HG03159 (cell line): ENCODE measurements around the gene FAM131C.
"Not testable (repeated sequence)": the region's sequence is repeated elsewhere in the genome, so short reads cannot be mapped to it uniquely, and the experiment has no call there.

Experiments
- ATAC-seq: cut with Tn5 transposase; IDR thresholded peaks from one replicate; pipeline ENCODE4 v1.9.1; 2021; ENCODE audit warnings: mild to moderate bottlenecking, moderate library complexity; ENCODE audit not compliant: unreplicated experiment

FAM131C gene

DNA sequence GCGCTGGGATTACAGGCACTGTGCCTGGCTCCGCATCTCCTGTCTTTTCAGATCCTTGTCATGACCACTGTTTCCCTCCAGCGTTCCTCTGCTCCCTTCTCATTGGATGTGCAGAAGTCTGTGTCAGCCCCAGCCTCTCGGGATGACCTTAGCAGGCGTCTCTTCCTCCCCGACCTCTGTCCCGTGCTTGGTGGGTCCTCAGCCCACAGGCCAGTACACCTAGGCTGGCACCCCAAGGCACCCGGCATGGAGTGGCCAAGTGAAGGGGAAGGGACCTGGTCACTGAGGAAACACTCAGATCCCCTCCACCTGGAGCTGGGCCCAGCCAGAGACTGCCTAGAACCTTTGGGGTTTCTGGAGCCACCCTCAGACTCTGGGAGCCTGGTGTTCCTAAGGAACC is 32.3 kb downstream of the FAM131C start:
- no peak for ATAC-seq

DNA sequence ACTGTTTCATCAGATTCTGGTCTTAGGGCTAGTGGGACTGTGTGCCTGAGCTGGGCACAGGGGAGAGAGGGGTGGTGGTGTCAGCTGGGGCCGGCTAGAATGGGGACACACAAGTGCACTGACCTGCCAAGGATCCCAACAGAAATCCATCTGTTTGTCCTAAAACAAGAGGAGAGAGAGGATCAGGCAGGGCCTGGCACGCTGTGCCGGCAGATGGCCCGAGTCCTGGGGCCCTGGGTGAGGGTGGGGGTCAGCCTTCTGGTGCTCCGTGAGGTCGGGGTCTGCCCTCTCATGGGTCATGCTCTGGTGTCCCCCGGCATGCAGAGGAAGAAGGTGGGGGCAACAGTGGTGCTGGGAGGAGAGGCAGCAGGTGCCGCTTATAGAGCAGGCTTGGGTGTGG is 33.6 kb downstream of the FAM131C start:
- ATAC-seq = not testable (repeated sequence)

DNA sequence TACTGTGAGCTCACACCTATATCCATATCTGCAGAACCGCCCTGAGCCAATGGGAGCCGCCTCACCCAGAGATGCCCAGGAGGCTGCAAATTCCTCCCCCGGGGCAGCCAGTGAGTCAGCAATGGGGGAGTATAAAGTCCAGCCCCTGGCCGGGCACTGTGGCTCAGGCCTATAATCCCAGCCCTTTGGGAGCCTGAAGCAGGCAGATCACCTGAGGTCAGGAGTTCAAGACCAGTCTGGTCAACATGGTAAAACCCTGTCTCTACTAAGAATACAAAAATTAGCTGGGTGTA is 34.9 kb downstream of the FAM131C start:
- ATAC-seq = no peak

DNA sequence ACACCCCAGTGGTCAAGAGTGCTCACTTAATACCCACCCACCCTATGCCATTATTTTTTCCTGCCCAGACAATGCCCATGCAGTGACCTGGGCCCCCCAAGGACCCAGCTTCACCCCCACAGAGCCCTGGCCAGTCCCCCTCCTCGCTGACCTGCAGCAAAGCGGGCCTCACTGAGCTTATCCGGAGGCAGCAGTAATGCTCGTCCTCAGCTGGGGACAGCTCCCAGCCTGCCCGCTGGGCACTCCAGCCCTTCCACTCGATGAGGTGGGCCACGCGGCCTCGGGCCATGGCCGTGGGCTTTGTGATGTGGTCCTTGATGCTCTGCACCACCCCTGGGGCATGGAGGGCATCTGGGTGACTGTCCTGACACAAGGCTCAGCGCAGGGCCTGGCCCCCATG is 37.0 kb downstream of the FAM131C start:
- not testable (repeated sequence) for ATAC-seq

GRCh38 chr1:16033103-16033632 is 40.3 kb downstream of the FAM131C start:
- not testable (repeated sequence) for ATAC-seq

DNA sequence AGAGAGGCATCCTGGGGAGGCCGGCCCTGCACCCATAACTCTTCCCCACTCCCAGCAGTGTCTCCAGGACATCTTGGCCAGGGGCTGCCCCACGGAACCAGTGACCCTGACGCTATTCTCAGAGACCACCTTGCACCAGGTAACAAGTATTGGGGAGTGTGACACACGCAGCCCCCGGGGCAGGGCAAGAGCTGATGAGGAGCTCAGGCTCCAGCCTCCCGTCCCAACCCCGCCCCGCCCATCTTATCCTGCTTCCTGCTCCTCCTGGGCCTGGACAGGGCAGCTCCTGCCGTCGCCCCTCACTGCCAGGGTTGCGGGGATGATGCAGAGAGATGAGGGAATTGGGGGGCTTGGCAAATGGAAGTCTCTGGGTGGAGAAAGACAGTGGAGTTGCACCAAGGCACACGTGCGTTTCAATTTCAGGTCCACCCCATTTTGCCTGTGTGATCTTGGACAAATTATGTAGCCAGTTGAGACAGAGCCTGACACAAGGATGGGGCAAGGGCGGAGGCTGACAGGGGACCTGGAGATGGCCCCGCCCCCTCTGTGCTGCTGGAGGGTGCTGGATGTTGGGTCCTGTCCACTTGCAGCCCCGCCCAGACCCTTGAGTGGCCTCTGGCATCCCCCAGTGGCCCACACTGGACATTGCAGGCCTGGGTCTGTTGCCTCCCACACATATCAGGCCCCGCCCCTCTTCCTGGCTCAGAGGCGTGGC is 40.9 kb downstream of the FAM131C start:
- ATAC-seq = peak; percentile 71

GRCh38 chr1:16031551-16031950 is 41.9 kb downstream of the FAM131C start:
- no peak for ATAC-seq

DNA sequence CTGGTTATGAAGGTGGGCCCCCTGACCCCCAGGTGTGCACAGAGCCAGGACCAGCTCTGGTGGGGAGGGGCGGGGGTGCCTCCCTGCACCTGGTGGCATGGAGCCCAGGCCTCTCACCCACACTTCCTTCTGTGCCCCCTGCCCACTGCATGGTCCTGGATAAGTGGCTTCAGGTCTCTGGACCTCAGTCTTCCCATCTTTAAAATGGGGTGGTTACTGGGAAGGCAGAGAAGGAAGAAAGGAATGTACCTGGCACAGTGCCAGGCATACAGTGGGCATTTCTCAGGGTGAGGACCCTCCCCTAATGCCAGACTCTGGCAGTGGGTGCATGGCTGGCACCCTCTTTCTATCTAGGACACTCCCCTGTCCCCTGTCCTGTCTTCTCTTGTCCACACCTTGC is 44.2 kb downstream of the FAM131C start:
- ATAC-seq = no peak

- ATAC-seq = not testable (repeated sequence)
Measured at GRCh38 chr1:16029003-16029268, 44.5 kb downstream of the FAM131C start.

GRCh38 chr1:16028237-16029002 is 45.0 kb downstream of the FAM131C start:
- no peak for ATAC-seq

DNA sequence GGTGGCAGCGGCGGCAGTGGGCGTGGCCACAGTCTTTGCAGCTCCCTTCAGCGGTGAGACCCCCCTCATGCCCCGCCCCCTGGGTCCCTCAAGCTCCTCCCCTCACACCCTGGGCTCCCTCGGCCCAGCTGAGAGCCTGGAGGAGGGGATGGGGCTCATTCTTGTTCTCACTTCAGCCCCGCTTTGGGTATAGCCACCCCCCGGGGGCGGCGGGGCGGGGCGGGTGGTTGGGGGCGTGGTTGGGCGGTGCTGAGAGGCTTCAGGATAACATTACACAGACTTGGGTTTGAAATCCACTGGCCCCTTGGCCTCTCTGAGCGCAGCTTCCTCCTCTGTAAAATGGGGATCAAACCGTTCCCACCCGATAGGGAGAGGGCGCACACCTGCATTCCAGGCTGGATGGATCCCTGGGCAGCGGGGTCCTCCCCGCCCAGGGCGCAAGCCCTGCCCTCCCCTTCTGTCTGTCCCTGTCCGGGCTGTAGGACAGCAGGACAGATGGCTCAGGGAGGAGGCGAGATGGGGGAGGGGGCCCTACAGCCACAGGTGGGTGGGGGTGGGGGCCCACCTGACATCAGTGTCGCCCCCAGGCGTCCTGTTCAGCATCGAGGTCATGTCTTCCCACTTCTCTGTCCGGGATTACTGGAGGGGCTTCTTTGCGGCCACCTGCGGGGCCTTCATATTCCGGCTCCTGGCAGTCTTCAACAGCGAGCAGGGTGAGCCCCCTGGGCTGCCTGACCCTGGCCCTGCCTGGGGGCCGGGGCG is 46.5 kb downstream of the FAM131C start:
- no peak for ATAC-seq

- not testable (repeated sequence) for ATAC-seq
Measured at GRCh38 chr1:16026302-16026701, 47.1 kb downstream of the FAM131C start.

DNA sequence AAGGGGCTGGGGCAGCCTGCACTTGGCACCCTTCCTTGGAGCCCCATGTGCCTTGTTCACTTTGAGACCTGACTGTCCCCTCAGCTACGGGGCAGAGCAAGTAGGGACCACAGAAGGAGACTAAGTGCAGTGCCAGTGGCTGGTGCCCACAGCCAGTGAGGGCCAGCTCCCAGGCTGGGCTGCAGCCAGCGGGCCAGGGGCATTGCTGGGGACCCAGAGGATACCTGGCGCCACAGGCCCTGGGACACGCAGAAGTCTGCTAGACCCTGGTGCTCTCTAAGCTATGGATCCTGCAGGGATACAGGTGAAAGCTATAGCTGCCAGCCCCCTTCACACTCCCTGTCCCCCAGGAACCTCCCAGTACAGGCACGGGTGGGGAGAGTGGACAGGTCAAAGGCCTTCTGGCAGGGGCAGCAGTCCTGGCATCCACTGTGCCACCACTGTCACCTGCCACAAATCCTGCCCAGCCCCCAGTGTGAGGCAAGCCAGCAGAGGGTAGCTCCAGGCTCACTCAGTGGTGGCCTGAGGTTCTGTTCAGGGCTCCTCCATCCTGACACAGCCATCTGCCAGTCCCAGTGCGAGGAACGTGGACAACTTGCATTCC is 50.3 kb downstream of the FAM131C start:
- ATAC-seq = no peak

DNA sequence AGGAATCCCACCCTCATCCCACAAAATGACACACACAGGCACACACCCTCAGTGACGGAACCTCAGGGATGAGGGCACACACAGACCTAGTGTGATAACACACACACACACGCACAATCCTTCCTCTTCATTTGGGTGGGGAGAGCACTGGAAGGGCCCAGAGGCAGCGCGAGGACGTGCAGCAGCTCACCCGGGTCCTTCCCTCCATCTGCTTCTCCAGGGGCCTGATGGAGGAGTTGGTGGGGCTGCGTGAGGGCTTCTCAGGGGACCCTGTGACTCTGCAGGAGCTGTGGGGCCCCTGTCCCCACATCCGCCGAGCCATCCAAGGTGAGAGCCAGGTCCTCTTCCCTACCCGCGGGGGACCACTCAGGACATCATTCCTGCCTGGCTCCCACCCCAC is 51.1 kb downstream of the FAM131C start:
- no peak for ATAC-seq

GRCh38 chr1:16021681-16022080 is 51.8 kb downstream of the FAM131C start, which contains the start of gene CLCNKA:
Gene CLCNKA, plus strand, starts transcription at chr1:16022036. Its CDS starts 584 bp downstream, at chr1:16022620.
- ATAC-seq = no peak

GRCh38 chr1:16020878-16021277 is 52.6 kb downstream of the FAM131C start:
- not testable (repeated sequence) for ATAC-seq

DNA sequence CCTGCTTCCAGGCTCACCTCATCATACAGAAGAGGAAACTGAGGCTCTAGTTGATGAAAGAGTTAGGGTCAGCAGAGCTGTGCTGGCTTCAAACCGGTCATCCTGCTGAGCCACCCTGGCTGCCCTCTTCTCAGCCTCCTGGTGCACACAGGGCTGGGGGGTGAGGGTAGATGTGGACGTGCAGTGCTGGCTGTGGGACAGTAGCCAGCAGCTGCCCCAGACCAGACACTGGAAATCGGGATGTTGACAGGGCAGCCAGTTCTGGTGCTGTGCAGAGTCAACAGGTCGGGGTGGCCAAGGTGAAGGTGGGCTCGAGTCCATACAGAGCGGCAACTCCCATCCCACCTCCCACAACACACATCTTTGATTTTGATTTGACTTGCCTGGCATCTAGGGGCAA is 53.1 kb downstream of the FAM131C start:
- no peak for ATAC-seq

GRCh38 chr1:16019644-16020277 is 53.7 kb downstream of the FAM131C start:
- no peak for ATAC-seq

- ATAC-seq = no peak
Measured at GRCh38 chr1:16018749-16019643, 54.5 kb downstream of the FAM131C start.

DNA sequence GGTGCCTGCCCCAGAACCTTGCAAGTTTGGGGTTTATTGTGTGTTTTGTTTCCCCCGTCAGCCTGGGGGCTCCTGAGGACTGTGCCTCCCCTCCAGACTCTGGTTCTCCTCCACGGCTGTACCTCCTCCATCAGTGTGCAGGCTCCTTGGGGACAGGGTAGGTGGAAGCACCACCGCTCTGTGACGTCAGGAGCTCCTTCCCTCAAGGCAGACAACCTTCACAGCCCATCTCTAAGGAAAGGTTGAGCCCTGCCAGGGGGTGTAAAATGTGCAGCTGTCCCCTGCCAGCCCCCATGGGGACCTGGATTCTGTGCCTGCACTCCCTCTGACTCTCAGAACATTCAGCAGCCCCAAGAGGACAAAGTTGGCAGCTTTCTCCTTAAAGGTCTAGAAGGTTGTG is 55.1 kb downstream of the FAM131C start:
- no peak for ATAC-seq
